H9 (cell line): Measurements from ENCODE around the gene METTL22. TPM values are rescaled to one million over a fixed set of nuclear protein-coding genes. Genes with fewer than 3 reads are reported as not detected.

Source experiments
- DNase-seq: peaks from one replicate; pipeline ENCODE4 v3.0.0-alpha.2; 2017
- H2AFZ ChIP-seq: one replicate; pipeline ENCODE4 v1.6.1; 2013; ENCODE audit warnings: mild to moderate bottlenecking, low read length, control low read depth, moderate library complexity
- H2AK5ac ChIP-seq: 2 replicates; pipeline ENCODE4 v1.6.1; 2013; ENCODE audit warnings: low read length, control low read depth, mixed read lengths; ENCODE audit not compliant: insufficient read length
- H2BK120ac ChIP-seq: one replicate; pipeline ENCODE4 v1.6.1; 2013; ENCODE audit warnings: low read depth, mild to moderate bottlenecking, low read length, control low read depth, inconsistent platforms; ENCODE audit not compliant: poor library complexity, severe bottlenecking
- H2BK12ac ChIP-seq: 2 replicates; pipeline ENCODE4 v1.6.1; 2013; ENCODE audit warnings: low read length, control low read depth, mixed read lengths, low read depth; ENCODE audit not compliant: insufficient read length
- H2BK15ac ChIP-seq: 2 replicates; pipeline ENCODE4 v1.6.1; 2013; ENCODE audit warnings: low read depth, low read length, control low read depth
- H2BK20ac ChIP-seq: one replicate; pipeline ENCODE4 v1.6.1; 2013; ENCODE audit warnings: low read depth, mild to moderate bottlenecking, low read length, control low read depth, inconsistent platforms; ENCODE audit not compliant: poor library complexity, severe bottlenecking
- H2BK5ac ChIP-seq: 2 replicates; pipeline ENCODE4 v1.6.1; 2013; ENCODE audit warnings: low read length, control low read depth, mixed read lengths; ENCODE audit not compliant: insufficient read length
- H3K14ac ChIP-seq: 2 replicates; pipeline ENCODE4 v1.6.1; 2013; ENCODE audit warnings: low read length, control low read depth; ENCODE audit not compliant: insufficient read depth
- H3K18ac ChIP-seq: 2 replicates; pipeline ENCODE4 v1.6.1; 2013; ENCODE audit warnings: low read depth, mild to moderate bottlenecking, mixed read lengths, low read length, control low read depth; ENCODE audit not compliant: insufficient read length
- H3K23ac ChIP-seq: 2 replicates; pipeline ENCODE4 v1.6.1; 2013; ENCODE audit warnings: low read length, control low read depth, mixed read lengths, low read depth; ENCODE audit not compliant: insufficient read length
- H3K23me2 ChIP-seq: 2 replicates; pipeline ENCODE4 v1.6.1; 2013; ENCODE audit warnings: low read depth, mild to moderate bottlenecking, mixed read lengths, low read length, control low read depth; ENCODE audit not compliant: insufficient read length, poor library complexity, severe bottlenecking
- H3K27ac ChIP-seq: 2 replicates; pipeline ENCODE4 v1.5.1; 2013; ENCODE audit warnings: low read length, control low read depth, mixed read lengths, low read depth; ENCODE audit not compliant: insufficient read length
- H3K27me3 ChIP-seq: 2 replicates; pipeline ENCODE4 v1.6.1; 2013; ENCODE audit warnings: low read length, control low read depth, inconsistent platforms; ENCODE audit not compliant: insufficient read depth
- H3K4ac ChIP-seq: 2 replicates; pipeline ENCODE4 v1.6.1; 2013; ENCODE audit warnings: low read depth, mild to moderate bottlenecking, control low read depth, inconsistent platforms, low read length, moderate library complexity
- H3K4me1 ChIP-seq: 2 replicates; pipeline ENCODE4 v1.6.1; 2013; ENCODE audit warnings: low read length, control low read depth, inconsistent platforms; ENCODE audit not compliant: insufficient read depth
- H3K4me2 ChIP-seq: 2 replicates; pipeline ENCODE4 v1.6.1; 2013; ENCODE audit warnings: low read length, control low read depth, mixed read lengths; ENCODE audit not compliant: insufficient read length, insufficient read depth
- H3K56ac ChIP-seq: 2 replicates; pipeline ENCODE4 v1.6.1; 2013; ENCODE audit warnings: low read depth, mild to moderate bottlenecking, mixed read lengths, low read length, control low read depth; ENCODE audit not compliant: insufficient read length
- H3K79me1 ChIP-seq: 2 replicates; pipeline ENCODE4 v1.6.1; 2013; ENCODE audit warnings: low read depth, mild to moderate bottlenecking, moderate library complexity, low read length, control low read depth, inconsistent platforms; ENCODE audit not compliant: insufficient read depth, poor library complexity, severe bottlenecking
- H3K79me2 ChIP-seq: 2 replicates; pipeline ENCODE4 v1.6.1; 2013; ENCODE audit warnings: low read length, control low read depth, inconsistent platforms; ENCODE audit not compliant: insufficient read depth
- H3K9ac ChIP-seq: 2 replicates; pipeline ENCODE4 v1.6.1; 2013; ENCODE audit warnings: low read length, control low read depth, mixed read lengths; ENCODE audit not compliant: insufficient read length; ENCODE audit errors: extremely low read depth
- H3K9me3 ChIP-seq: one replicate; pipeline ENCODE4 v1.6.1; 2013; ENCODE audit warnings: low read depth, low read length, inconsistent platforms; ENCODE audit not compliant: control insufficient read depth
- H3T11ph ChIP-seq: one replicate; pipeline ENCODE4 v1.6.1; 2013; ENCODE audit warnings: mild to moderate bottlenecking, low read length, control low read depth, inconsistent platforms
- H4K20me1 ChIP-seq: one replicate; pipeline ENCODE4 v1.6.1; 2013; ENCODE audit not compliant: control insufficient read depth, insufficient read length, insufficient read depth
- H4K5ac ChIP-seq: 2 replicates; pipeline ENCODE4 v1.6.1; 2013; ENCODE audit warnings: low read depth, mild to moderate bottlenecking, mixed read lengths, low read length, control low read depth; ENCODE audit not compliant: insufficient read length
- H4K8ac ChIP-seq: replicated peaks from 2 replicates; pipeline ENCODE4 v1.6.1; 2013; ENCODE audit warnings: low read length, control low read depth, mixed read lengths, low read depth; ENCODE audit not compliant: insufficient read length
- H4K91ac ChIP-seq: 2 replicates; pipeline ENCODE4 v1.6.1; 2013; ENCODE audit warnings: low read depth, mild to moderate bottlenecking, moderate library complexity, mixed read lengths, low read length, control low read depth; ENCODE audit not compliant: insufficient read length
- H3K27ac Mint-ChIP-seq, 3 experiments: 2 replicates in 2 of 3; 3 replicates in 1 of 3; pipeline ENCODE4 v1.8.0; 2020 to 2021; ENCODE audit warnings: mixed read lengths in 3 of 3, mild to moderate bottlenecking in 1 of 3, moderate library complexity in 1 of 3
- H3K27me3 Mint-ChIP-seq: 2 replicates; pipeline ENCODE4 v1.8.0; 2021; ENCODE audit warnings: low read depth, mild to moderate bottlenecking, moderate library complexity, mixed read lengths
- H3K36me3 Mint-ChIP-seq, 3 experiments: 2 replicates in 2 of 3; 3 replicates in 1 of 3; pipeline ENCODE4 v1.8.0; 2020 to 2021; ENCODE audit warnings: low read depth in 3 of 3, mixed read lengths in 3 of 3; ENCODE audit not compliant: insufficient read depth in 1 of 3
- H3K4me1 Mint-ChIP-seq, 2 experiments: 2 replicates each; pipeline ENCODE4 v1.8.0; 2020; ENCODE audit warnings: mixed read lengths in 2 of 2
- H3K4me3 Mint-ChIP-seq, 2 experiments: 2 replicates in 1 of 2; 3 replicates in 1 of 2; pipeline ENCODE4 v1.8.0; 2020 to 2021; ENCODE audit warnings: mild to moderate bottlenecking in 2 of 2, mixed read lengths in 2 of 2, moderate library complexity in 1 of 2
- H3K9me3 Mint-ChIP-seq, 2 experiments: 2 replicates in 1 of 2; 3 replicates in 1 of 2; pipeline ENCODE4 v1.8.0; 2020; ENCODE audit warnings: mild to moderate bottlenecking in 2 of 2, mixed read lengths in 2 of 2, moderate library complexity in 1 of 2
- CTCF ChIP-seq: fragments of 200-600 bp; sonication (generic); conservative IDR thresholded peaks from 3 replicates; pipeline ENCODE4 v1.8.0; 2021; ENCODE audit warnings: antibody characterized with exemption, mild to moderate bottlenecking
- WGBS: extraction: QIAGEN DNeasy Blood & Tissue Kit; methylation state at CpG from one replicate; pipeline ENCODE4 v1.1.7; 2013; ENCODE audit warnings: missing lambda C conversion rate, low lambda C conversion rate, mixed read lengths; ENCODE audit not compliant: insufficient read length; ENCODE audit errors: extremely low coverage; 5-methylcytosine and 5-hydroxymethylcytosine counted together
- total RNA-seq: library from RNA; stranded (reverse); gene quantifications from 2 replicates; pipeline ENCODE4 v1.2.1, GENCODE V29; 2021

METTL22 gene
- total RNA-seq, 1 experiment from 2014 or later = 51.9 TPM

GRCh38 chr16:8678068-8678927 lies 56.8 kb downstream of the METTL22 start:
- peaks cover 11 to 15% of the 10 kb centered on the region in 2 experiments for H3K4me1 Mint-ChIP-seq
- WGBS = no CpG with 5 or more reads among the region's 7 CpGs
- H4K5ac ChIP-seq = no peak overlapping the region
- DNase-seq = no peak
- no peak overlapping the region for H4K91ac ChIP-seq
- no peak overlapping the region for H3T11ph ChIP-seq
- H3K4me1 ChIP-seq = no peaks in the 10 kb centered on the region
- H3K27me3 ChIP-seq = no peaks in the 10 kb centered on the region; the same call in 1 of the 2 replicates
- no peaks in the 10 kb centered on the region for H3K79me2 ChIP-seq
- H3K18ac ChIP-seq = no peak overlapping the region
- H3K23ac ChIP-seq = no peak overlapping the region
- H3K14ac ChIP-seq = no peak overlapping the region
- H2BK12ac ChIP-seq = no peak overlapping the region
- no peak overlapping the region for H3K9ac ChIP-seq
- TF ChIP-seq CTCF = no peak
- no peak overlapping the region for H2BK20ac ChIP-seq
- peaks cover 4 to 7% of the 10 kb centered on the region in 2 experiments for H3K9me3 Mint-ChIP-seq
- peaks cover 5% of the 10 kb centered on the region for H3K23me2 ChIP-seq
- no peak overlapping the region for H3K4me3 Mint-ChIP-seq
- H3K27ac Mint-ChIP-seq = no peak overlapping the region
- H3K56ac ChIP-seq = no peak overlapping the region
- no peak overlapping the region for H2AFZ ChIP-seq
- H2BK120ac ChIP-seq = no peak overlapping the region
- H3K27me3 Mint-ChIP-seq = peaks cover 27% of the 10 kb centered on the region
- H2AK5ac ChIP-seq = no peak overlapping the region
- no peaks in the 10 kb centered on the region for H3K79me1 ChIP-seq
- H4K8ac ChIP-seq = no peak overlapping the region
- H4K20me1 ChIP-seq = no peaks in the 10 kb centered on the region
- H3K4me2 ChIP-seq = no peak overlapping the region
- no peak overlapping the region for H3K4ac ChIP-seq
- H3K27ac ChIP-seq = no peak overlapping the region
- H3K36me3 Mint-ChIP-seq = peaks cover 0 to 8% (median 2%) of the 10 kb centered on the region in 3 experiments; a peak in 4 of 7 replicates
- no peaks in the 10 kb centered on the region for H3K9me3 ChIP-seq
- H2BK15ac ChIP-seq = no peak overlapping the region
- H2BK5ac ChIP-seq = no peak overlapping the region
